DOHH2 (cell line): ENCODE data around the gene DENND6B.

Experiments used
- H3F3A ChIP-seq: fragments of 200-600 bp; sonication (generic), shearing (Covaris generic); 2 replicates; pipeline ENCODE4 v1.6.0; 2016; ENCODE audit warnings: antibody characterized with exemption, mild to moderate bottlenecking; ENCODE audit not compliant: control insufficient read depth, insufficient read depth
- H3K27ac ChIP-seq: fragments of 200-600 bp; sonication (generic); 2 replicates; pipeline ENCODE4 v1.5.1; 2014; ENCODE audit warnings: low read depth, mild to moderate bottlenecking, low read length, moderate library complexity
- H3K27me3 ChIP-seq: fragments of 200-600 bp; sonication (generic); 2 replicates; pipeline ENCODE4 v1.6.1; 2014; ENCODE audit warnings: mild to moderate bottlenecking, low read length, mixed read lengths; ENCODE audit not compliant: control insufficient read depth
- H3K36me3 ChIP-seq: fragments of 200-600 bp; sonication (generic); 2 replicates; pipeline ENCODE4 v1.6.1; 2014; ENCODE audit warnings: mild to moderate bottlenecking, low read length, moderate library complexity, mixed read lengths; ENCODE audit not compliant: control insufficient read depth
- H3K4me1 ChIP-seq: fragments of 200-600 bp; sonication (generic); 2 replicates; pipeline ENCODE4 v1.6.1; 2014; ENCODE audit warnings: mild to moderate bottlenecking, low read length, mixed read lengths; ENCODE audit not compliant: control insufficient read depth
- H3K4me2 ChIP-seq: fragments of 200-600 bp; sonication (generic); 2 replicates; pipeline ENCODE4 v1.6.0; 2014; ENCODE audit warnings: mild to moderate bottlenecking, low read length, moderate library complexity
- H3K4me3 ChIP-seq: fragments of 200-600 bp; sonication (generic); 2 replicates; pipeline ENCODE4 v1.5.1; 2014; ENCODE audit warnings: mild to moderate bottlenecking, low read length, mixed read lengths
- H3K79me2 ChIP-seq: fragments of 200-600 bp; sonication (generic); 2 replicates; pipeline ENCODE4 v1.6.1; 2014; ENCODE audit warnings: mild to moderate bottlenecking, low read length, mixed read lengths; ENCODE audit not compliant: control insufficient read depth
- H3K9me2 ChIP-seq: fragments of 200-600 bp; sonication (generic); replicated peaks from 2 replicates; pipeline ENCODE4 v1.6.1; 2014; ENCODE audit warnings: mild to moderate bottlenecking, low read length, mixed read lengths; ENCODE audit not compliant: control insufficient read depth
- H3K9me3 ChIP-seq: fragments of 200-600 bp; sonication (generic); 2 replicates; pipeline ENCODE4 v1.6.1; 2014; ENCODE audit warnings: antibody characterized with exemption, low read length, mixed read lengths; ENCODE audit not compliant: control insufficient read depth, insufficient read depth
- H4K20me1 ChIP-seq: fragments of 200-600 bp; sonication (generic); 2 replicates; pipeline ENCODE4 v1.6.0; 2014; ENCODE audit warnings: low read depth, mild to moderate bottlenecking, antibody characterized with exemption, low read length, moderate library complexity; ENCODE audit not compliant: control insufficient read depth, insufficient read depth
- CTCF ChIP-seq: fragments of 200-600 bp; sonication (generic); IDR thresholded peaks from one replicate; pipeline ENCODE4 v1.5.1; 2014; ENCODE audit warnings: antibody characterized with exemption, mild to moderate bottlenecking, low read depth, low read length; ENCODE audit not compliant: poor library complexity, severe bottlenecking
- EZH2phosphoT487 ChIP-seq: fragments of 200-600 bp; sonication (generic); IDR thresholded peaks from 2 replicates; pipeline ENCODE4 v1.6.1; 2017; ENCODE audit warnings: borderline replicate concordance, mild to moderate bottlenecking, antibody characterized with exemption, low read length, moderate library complexity, mixed read lengths

Gene DENND6B

GRCh38 chr22:50284479-50284878 lies 42.3 kb downstream of the DENND6B start:
- no peak overlapping the region for H3K4me3 ChIP-seq
- no peaks in the 10 kb centered on the region for H3K27me3 ChIP-seq
- H3K9me2 ChIP-seq, result no peaks in the 10 kb centered on the region
- H3K36me3 ChIP-seq, result peaks cover 78% of the 10 kb centered on the region
- H4K20me1 ChIP-seq, result no peaks in the 10 kb centered on the region
- TF ChIP-seq EZH2phosphoT487 (no peak), CTCF (no peak)
- no peak overlapping the region for H3K27ac ChIP-seq
- H3F3A ChIP-seq, result no peaks in the 10 kb centered on the region
- no peaks in the 10 kb centered on the region for H3K4me1 ChIP-seq
- no peaks in the 10 kb centered on the region for H3K9me3 ChIP-seq
- no peak overlapping the region for H3K4me2 ChIP-seq
- H3K79me2 ChIP-seq, result peaks cover 8% of the 10 kb centered on the region

GRCh38 chr22:50283821-50284220 lies 43.0 kb downstream of the DENND6B start:
- Histone ChIP-seq H3K27ac (no peak overlapping the region), H3K4me2 (no peak overlapping the region)

GRCh38 chr22:50282361-50283155 lies 44.3 kb downstream of the DENND6B start:
- H3K4me2 ChIP-seq, result no peak overlapping the region
- no peaks in the 10 kb centered on the region for H3K27me3 ChIP-seq
- H3K9me2 ChIP-seq, result no peaks in the 10 kb centered on the region
- H4K20me1 ChIP-seq, result no peaks in the 10 kb centered on the region
- H3K79me2 ChIP-seq, result no peaks in the 10 kb centered on the region
- TF ChIP-seq EZH2phosphoT487 (no peak), CTCF (no peak)
- no peaks in the 10 kb centered on the region for H3F3A ChIP-seq
- no peak overlapping the region for H3K27ac ChIP-seq
- H3K36me3 ChIP-seq, result peaks cover 78% of the 10 kb centered on the region
- H3K9me3 ChIP-seq, result no peaks in the 10 kb centered on the region
- no peak overlapping the region for H3K4me3 ChIP-seq
- H3K4me1 ChIP-seq, result no peaks in the 10 kb centered on the region

More at GRCh38 chr22:50283821-50284220, 43.0 kb downstream of the DENND6B start:
- Histone ChIP-seq H3K79me2 (peaks cover 3% of the 10 kb centered on the region; the same call in 1 of the 2 replicates), H3F3A (no peaks in the 10 kb centered on the region), H4K20me1 (no peaks in the 10 kb centered on the region), H3K36me3 (peaks cover 78% of the 10 kb centered on the region), H3K4me3 (no peak overlapping the region), H3K9me2 (no peaks in the 10 kb centered on the region), H3K27me3 (no peaks in the 10 kb centered on the region), H3K4me1 (no peaks in the 10 kb centered on the region), H3K9me3 (no peaks in the 10 kb centered on the region)
- no peak for TF ChIP-seq EZH2phosphoT487
- TF ChIP-seq CTCF, result no peak
